HG02763 (cell line): ENCODE measurements around the gene CTSW.
A peak's percentile ranks its signal among the peaks of the same experiment; 100 is the strongest.

Experiments
- ATAC-seq: cut with Tn5 transposase; IDR thresholded peaks from one replicate; pipeline ENCODE4 v1.9.1; 2021; ENCODE audit warnings: mild to moderate bottlenecking, moderate library complexity; ENCODE audit not compliant: unreplicated experiment

CTSW gene

DNA sequence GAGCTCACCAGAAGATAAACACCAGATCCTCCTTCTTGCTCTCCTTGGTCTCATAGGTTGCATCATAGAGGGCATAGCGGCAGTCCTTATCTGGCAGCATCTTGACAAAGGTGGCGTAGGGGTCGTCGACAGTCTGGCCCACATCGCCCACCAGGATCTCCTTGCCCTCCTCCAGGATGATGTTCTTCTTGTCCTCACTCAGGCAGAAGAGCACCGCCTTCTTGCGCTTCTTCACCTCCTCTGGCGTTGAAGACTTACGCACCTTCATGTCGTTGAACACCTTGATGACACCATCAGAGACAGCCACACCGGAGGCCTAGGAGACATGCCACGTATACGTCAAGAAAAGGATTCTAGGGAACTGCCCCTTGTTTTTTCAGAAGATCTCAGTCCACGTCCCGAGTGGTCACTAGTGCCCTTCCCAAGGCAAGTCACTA, 23.7 kb upstream of the CTSW start:
- no peak for ATAC-seq

DNA sequence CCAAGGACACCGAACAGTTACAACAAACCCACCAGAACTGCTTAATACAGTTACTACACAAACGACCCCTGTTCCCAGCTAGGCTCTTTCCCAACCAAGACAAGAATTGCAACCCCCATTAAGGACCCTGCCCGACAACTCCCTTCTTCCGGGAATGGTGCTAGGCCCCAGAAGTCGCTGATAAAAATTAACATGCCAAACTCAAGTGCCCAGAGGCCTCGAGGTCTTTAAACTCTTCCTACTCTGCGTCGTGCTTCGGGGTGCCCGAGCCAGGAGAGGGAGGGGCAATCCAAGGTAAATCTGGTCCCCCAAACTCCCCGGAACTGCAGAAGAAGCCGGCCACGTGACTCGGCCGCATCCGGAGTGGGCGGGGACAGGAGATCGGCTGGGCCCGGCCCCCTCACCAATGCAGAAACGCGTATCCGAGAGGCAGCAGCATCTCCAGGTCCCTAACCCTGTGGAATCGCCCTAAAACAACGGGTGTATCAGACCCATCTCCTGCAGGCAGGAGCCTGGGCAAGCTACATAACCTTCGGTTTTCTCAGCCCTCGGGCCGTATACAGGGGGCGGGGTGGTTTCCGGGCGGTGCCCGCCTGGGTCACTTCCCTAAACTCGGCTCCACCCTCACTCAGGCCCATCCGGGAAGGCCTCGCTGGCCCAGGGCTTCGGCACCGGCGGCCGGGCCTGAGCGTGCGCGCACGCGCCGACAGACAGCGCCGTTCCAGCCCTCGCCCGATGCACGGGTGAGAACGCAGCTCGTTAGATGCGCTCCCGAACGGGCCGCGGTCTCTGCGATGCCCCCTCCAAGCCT, 22.7 kb upstream of the CTSW start:
- peak; percentile 22 for ATAC-seq

DNA sequence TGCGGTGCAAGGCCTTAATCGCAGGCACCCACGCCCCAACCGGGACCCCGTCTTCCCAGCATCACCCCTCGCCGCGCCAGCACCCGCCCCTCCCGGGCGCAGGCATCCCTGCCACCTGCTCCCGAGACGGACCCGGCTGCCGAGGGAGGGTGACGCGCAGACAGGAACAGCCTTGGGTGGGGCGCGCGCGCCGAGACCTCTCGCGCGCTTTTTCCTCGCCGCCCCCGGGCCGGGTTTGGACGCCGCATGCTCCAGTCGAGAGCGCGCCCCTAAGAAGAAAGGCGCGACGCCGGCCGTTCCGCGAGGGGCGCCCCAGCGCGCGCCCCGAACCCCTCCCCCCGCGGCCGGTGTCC, 22.2 kb upstream of the CTSW start:
- ATAC-seq = peak; percentile 3

DNA sequence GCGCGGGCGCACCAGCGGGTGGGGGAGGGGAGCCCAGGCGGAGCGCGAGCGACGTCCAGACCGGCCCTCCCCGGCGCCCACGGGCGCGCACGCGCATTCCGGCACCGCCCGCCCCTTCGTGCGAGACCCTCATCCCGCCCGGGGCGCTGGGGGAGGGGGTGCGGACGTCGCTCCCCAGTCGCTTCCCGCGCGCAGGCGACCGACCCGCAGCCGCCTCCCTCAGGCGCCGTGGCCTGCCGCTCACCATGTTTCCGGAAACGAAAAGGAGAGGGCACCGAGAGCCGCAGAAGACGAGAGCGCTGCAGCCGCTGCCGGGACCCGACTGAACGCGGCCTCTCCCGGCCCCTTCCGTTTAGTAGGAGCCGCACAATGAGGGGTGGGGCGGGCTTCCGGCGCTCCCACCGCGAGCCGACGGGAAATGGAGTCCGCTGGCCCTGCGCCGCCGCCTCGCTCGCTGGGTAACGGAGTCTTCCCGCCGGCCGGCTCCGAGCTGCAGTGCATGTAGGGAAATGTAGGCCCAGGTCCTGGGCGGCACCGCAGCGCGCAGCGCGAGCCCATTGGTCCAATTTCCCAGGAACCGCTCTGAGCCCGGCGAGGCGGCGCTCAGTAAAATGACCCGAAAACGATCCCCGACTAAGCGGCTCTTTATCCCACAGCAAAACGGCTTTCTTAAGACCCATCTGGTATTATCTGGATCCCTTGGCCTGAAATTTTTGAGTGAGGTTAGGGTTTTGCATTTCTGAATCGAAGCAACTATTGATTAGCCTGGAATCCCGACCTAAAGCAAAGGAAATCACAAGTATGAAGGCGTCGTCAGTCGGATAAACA, 21.6 kb upstream of the CTSW start, which contains the start of gene CFL1:
CFL1 (minus strand) TSS at position 328 of the 828 bp plus-strand sequence; CDS start at position 247, 81 bp downstream.
- ATAC-seq = peak; percentile 44

DNA sequence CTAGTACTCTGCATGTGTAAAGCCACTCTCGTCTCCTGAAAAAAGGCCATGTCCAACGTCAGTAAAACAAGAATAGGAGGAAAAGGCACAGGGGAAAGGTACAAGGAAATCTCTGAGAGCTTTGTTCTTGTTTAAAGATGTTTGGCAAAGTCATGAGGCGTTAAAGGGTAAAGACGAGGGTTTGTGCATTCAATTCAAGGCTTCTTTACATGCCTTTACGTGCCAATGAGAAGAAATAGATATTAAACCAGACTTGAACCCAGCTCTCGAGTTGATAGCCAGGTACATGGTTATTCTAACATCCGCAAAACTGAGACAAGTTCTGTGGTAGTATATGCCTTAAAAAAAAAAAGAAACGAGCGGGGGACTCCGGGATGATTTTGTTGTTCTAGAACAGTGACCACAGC, 21.0 kb upstream of the CTSW start:
- no peak for ATAC-seq

DNA sequence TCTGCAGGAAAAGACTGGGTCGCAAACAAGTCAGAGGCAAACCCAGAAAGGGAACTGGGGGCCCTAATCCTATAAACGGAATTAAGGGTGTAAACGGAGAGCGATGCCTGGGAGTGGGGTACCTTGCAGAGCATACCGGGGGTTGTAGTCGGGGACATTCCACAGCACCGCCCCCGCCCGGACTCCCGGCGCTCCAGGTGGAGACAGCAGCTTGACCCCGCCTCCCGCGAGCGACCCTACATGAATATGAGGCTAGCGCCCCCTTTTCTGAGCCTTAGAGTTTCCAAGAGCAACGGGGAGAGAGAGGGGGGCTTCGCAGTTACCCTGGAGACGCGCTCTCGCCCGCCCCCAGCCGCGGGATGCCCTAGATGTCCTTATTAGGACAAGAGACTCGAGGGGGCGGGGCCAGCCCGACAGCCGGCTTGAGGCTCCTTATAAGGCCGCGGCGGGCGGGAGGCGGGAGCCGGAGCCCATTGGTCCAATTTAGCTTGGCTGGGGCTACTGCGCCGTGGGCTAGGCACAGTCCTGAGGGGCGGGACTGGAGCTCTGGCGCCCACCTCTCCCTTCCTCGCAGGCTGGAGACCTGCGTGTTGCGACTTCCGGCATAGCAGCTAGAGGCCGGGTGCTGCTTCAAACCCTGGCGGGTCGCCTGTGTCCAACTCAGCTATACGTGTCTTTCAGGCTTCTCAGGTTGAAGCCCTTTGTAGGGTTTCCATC, 20.4 kb upstream of the CTSW start:
- ATAC-seq = peak; percentile 49

DNA sequence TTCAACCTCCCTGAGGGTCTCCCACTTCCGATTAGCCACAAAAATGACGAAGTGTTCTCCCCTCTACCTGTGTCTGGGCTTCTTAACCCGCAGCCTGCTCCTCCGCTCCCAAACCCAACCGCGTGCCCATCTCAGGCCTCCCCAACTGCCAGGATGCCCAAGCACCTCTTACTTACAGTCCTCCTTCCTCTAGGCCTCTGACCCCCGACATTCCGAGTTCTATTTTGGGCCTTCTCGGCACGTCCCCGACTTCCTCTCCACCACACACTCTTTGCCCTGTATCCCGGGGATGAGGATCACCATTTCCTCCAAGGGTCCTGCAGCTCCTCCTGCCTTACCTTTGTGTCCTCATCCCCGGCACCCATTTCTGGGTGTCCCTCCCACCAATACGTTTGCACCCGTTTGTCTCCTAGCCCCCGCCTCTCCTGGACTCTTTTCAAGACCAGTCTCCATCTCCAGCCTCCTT, 19.8 kb upstream of the CTSW start:
- no peak for ATAC-seq

DNA sequence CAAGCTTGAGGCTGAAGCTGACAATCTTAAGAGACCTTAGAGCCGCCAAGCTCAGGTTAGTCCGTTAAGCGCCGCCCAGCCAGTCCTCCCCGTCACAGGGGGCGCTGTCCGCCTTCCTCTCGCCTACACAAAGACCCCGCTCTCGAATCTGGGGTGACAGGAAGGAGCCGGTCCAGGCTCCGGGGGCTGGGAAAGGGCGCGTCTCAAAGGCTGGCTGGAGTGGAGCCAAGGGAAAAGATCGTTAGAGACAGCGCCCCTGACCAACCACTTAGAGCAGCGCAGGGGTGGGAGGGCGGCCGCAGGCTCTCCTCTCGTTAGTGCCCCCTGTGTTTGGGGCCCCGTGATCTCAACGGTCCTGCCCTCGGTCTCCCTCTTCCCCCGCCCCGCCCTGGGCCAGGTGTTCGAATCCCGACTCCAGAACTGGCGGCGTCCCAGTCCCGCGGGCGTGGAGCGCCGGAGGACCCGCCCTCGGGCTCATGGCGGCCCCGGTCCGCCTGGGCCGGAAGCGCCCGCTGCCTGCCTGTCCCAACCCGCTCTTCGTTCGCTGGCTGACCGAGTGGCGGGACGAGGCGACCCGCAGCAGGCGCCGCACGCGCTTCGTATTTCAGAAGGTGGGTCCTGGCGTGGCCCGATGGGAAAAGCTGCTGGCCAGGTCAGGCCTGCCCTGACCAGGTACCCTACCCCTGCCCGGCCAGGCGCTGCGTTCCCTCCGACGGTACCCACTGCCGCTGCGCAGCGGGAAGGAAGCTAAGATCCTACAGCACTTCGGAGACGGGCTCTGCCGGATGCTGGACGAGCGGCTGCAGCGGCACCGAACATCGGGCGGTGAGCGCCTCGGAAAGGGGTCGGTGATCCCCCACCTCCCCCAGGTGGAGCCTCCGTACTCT, 19.1 kb upstream of the CTSW start, which contains the start of gene MUS81:
MUS81 (plus strand) TSS at position 156 of the 887 bp plus-strand sequence; CDS start at position 477, 321 bp downstream.
- ATAC-seq = peak; percentile 24

DNA sequence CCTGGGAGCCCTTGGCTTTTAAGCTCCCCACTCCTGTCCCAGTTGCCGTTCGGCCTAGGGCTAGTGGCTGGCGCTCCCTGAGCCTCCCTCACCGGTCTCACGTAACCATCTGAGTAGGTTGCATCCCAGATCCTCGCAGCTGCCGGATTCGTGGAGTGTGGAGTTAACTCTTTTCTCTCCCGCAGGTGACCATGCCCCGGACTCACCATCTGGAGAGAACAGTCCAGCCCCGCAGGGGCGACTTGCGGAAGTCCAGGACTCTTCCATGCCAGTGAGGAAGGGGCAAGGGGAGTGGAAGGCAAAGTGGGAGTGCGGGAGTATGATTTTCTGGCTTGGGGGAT, 18.5 kb upstream of the CTSW start:
- ATAC-seq = no peak

DNA sequence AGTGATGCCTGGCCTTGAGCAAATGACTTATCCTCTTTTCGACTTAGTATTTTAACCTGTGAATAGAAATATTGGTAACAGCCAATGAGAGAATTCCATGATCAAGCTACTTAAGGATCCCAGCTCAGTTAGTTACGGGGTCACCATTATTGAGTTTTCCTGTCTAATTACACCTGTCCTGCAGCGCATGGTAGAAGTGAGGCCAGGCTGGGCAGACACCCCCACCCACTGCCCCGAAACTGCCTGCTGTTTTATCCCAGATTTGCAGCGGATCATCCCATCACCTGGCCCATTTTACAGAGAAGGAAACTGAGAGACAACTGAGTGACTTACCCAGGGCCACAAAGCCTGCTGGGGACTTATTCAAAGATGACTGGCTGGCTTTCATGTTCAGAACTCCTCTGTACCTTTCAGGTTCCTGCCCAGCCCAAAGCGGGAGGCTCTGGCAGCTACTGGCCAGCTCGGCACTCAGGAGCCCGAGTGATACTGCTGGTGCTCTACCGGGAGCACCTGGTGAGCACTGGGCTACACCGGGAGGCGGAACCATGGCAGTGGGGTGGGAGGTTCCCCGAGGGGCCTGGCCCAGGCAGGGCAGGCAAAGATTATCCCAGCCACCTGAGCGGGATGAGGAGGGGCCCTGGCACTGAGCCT, 18.0 kb upstream of the CTSW start:
- no peak for ATAC-seq

DNA sequence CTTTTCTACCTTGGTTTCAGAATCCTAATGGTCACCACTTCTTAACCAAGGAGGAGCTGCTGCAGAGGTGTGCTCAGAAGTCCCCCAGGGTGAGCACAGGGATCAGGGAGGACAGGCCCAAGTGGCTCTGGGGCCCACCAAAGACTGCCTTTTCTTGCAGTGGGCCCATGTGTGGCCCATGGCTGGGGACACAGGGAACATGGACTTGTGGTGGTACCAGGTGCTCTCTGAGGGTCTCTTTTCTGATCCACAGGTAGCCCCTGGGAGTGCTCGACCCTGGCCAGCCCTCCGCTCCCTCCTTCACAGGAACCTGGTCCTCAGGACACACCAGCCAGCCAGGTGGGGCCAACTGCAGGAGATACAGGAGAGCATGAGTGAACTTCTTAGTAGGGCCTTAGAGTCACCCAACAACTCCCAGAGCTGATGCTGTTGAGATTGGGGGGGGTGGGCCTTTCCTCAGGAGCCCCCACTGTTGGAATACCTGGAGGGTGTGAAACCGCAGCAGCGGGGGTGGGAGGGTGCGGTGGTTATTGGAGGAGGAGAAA, 17.4 kb upstream of the CTSW start:
- no peak for ATAC-seq

DNA sequence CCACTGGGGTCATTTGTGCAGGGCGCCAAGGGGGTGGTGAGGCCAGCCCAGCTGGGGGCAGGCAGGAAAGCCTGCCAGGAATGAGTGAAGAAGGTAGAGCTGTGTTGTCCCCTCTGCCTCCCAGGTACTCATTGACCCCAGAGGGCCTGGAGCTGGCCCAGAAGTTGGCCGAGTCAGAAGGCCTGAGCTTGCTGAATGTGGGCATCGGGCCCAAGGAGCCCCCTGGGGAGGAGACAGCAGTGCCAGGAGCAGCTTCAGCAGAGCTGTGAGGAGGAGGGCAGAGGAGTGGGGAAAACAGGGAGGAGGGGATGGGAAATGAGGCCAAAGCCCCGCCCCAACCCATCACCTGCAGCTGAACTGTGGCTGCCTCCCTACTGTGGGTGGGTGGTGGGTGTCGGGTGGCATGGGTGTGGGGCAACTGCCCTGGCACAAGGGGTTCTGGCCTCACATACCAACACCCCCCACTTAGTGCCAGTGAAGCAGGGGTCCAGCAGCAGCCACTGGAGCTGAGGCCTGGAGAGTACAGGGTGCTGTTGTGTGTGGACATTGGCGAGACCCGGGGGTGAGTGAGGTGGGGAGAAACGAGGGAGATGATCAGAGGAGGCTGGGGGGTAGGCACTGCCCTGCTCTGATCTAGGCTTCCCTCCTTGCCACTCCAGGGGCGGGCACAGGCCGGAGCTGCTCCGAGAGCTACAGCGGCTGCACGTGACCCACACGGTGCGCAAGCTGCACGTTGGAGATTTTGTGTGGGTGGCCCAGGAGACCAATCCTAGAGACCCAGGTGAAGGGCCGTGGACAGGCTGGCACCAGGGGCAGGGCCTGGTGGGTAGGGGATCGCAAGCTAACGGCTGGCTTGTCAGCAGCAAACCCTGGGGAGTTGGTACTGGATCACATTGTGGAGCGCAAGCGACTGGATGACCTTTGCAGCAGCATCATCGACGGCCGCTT, 16.4 kb upstream of the CTSW start:
- ATAC-seq = no peak

DNA sequence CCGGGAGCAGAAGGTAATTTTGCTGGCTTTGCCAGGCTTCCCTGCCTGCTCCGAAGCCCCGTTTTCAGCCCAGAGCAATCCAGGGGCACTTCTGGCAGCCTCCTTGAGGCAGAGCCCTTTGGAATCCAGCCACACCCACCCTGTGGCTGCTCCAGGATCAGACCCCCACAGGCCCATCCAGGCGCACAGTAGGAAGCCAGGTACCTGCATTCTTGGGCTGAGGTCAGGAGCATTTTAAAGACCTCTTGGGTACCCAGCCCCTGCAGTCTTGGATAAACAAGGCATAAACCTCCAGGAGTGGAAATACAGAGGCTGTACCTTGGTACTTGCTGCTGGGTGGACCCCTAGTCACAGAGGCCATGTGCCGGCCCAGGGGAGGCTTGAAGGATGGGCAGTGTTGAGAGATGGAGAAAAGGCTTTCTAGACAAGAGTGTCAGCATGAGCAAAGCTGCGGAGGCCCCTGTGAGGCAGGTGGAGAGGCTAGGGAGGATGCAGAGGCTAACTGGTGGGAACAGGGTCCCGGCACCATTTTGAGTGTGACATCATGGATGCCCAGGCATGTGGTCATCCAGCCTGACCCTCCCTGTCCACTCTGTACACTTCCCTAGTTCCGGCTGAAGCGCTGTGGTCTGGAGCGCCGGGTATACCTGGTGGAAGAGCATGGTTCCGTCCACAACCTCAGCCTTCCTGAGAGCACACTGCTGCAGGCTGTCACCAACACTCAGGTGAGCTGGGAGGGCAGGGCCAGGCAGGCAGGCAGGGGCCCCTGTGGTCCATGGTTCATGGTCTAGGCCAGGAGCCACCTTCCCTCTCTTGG, 15.5 kb upstream of the CTSW start:
- ATAC-seq = no peak

DNA sequence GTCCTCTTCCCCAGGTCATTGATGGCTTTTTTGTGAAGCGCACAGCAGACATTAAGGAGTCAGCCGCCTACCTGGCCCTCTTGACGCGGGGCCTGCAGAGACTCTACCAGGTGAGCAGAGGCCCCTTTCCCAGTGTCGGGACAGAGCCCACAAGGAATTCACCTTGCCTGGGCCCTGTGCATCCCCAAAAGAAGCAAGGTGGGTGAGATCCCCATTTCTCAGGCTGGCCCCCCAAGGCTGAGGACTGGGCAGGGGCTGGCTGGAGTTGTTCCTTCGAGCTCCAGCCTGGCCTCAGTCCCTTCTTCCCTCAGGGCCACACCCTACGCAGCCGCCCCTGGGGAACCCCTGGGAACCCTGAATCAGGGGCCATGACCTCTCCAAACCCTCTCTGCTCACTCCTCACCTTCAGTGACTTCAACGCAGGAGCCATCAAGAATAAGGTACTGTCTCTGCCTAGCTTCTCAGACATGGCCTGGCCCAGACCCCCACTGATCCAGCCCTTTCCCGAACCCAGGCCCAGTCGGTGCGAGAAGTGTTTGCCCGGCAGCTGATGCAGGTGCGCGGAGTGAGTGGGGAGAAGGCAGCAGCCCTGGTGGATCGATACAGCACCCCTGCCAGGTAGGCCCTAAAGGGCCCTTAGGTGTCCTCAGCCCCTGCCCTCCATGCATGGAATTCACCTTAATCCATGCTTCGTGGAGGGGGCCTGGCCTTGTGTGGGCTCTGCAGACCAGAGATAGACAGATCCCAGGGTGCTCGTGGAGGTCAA, 14.7 kb upstream of the CTSW start:
- no peak for ATAC-seq

DNA sequence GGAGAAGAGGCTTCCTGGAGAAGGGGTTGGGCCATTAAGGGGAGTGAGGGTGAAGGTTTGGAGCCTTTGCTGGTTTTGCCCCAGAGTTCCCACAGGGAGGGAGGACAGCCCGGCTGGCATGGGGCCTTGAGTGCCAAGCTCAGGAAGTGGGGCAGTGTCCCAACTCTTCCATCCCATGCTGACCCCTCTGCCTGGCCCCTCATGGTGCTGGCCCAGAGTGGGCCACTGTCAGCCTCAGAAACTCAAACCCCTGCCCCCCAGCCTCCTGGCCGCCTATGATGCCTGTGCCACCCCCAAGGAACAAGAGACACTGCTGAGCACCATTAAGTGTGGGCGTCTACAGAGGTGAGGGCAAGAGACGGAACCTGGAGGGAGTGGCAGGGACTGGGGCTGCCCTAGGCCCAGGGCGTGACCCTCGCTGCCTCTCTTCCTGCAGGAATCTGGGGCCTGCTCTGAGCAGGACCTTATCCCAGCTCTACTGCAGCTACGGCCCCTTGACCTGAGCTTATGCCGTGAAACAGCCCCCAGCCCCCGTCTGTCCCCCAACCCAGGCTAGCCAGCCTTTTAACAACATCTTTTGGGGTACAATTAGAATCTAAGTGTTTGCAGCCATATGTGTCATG, 14.0 kb upstream of the CTSW start:
- no peak for ATAC-seq

DNA sequence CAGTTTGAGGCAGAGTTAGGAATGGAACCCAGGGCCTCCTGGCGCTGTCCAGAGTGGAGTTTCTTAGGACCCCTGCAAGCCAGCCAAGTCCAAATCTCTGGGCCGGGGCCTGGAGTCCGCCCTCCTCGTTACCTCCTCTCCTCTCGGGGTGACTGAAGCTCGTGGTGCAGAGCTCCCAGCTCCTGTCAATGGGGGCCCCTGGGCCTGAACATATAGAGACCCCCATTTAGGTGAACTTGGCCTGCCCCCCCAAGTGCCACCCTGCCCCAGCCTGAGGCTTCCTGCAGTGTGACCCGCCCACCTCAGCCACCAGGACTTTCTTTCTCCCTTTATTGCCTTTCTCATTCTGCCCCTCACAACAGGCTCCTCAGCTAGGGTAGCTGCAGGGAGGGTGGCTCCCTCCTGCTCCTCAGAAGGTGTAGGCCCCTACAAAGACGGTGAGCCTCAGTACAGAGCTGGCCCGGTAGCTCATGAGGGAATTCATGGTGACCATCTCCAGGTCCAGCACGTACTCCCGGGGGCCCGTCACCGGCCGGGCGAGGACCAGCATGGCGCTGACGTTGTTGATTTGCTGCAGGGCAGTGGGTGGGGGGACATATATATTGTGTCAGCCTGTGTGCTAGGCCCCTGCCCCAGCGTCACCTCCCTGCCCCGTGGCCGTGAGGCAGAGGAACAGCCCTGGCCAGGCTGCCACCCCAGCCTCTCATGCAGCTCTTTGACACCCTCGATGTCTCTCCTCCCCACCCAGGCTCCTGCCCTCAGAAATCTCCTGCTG, 12.9 kb upstream of the CTSW start:
- no peak for ATAC-seq
